ENCODE measurements around the gene LTBR. TPM values are rescaled to one million over a fixed set of nuclear protein-coding genes. Genes with fewer than 3 reads are reported as not detected.

The LTBR gene
- total RNA-seq, 1 experiment from 2014 or later = 16.5 TPM

- no peak for DNase-seq
- Histone ChIP-seq H3K36me3 (no peaks in the 10 kb centered on the region), H3K27ac (no peak overlapping the region), H3K9me3 (replicated peaks) (no peaks in the 10 kb centered on the region), H3K4me1 (peaks cover 23% of the 10 kb centered on the region), H3K4me3 (no peak overlapping the region), H3K27me3 (no peaks in the 10 kb centered on the region)
These were observed 13.9 kb upstream of the LTBR start for GRCh38 chr12:6369916-6370575.

DNA sequence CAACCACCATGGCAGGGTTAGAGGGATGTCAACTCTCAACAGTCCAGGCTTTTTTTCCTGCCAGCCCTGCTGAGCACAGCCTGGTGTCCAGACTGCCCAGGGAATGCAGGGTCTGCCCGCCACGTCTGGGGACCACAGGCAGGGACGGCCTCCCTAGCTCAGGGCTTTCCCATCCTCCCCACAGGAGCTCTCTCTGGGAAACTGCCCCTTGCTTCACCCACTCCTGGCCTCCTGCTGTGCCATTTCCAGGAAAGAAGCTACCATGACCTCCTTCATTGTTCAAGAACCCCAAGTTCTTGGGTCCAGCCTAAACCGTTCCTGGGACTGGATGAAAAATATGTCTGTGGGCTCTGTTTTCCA lies 13.4 kb upstream of the LTBR start:
- H3K27ac ChIP-seq = peak overlapping the region; percentile 23; the same call in 1 of the 2 replicates
- H3K9me3 ChIP-seq (replicated peaks) = no peaks in the 10 kb centered on the region

GRCh38 chr12:6370994-6371754 lies 12.8 kb upstream of the LTBR start:
- peak; percentile 87 to 88 for DNase-seq
- Histone ChIP-seq H3K27ac (peak overlapping the region; percentile 28; the same call in 1 of the 2 replicates), H3K9me3 (replicated peaks) (no peaks in the 10 kb centered on the region), H3K36me3 (no peaks in the 10 kb centered on the region), H3K4me1 (peaks cover 30% of the 10 kb centered on the region), H3K27me3 (no peaks in the 10 kb centered on the region), H3K4me3 (no peak overlapping the region)

More for the DNA sequence above, 13.4 kb upstream of the LTBR start:
- no peak for DNase-seq
- Histone ChIP-seq H3K36me3 (no peaks in the 10 kb centered on the region), H3K27me3 (no peaks in the 10 kb centered on the region), H3K4me3 (no peak overlapping the region), H3K4me1 (peaks cover 23% of the 10 kb centered on the region)

DNA sequence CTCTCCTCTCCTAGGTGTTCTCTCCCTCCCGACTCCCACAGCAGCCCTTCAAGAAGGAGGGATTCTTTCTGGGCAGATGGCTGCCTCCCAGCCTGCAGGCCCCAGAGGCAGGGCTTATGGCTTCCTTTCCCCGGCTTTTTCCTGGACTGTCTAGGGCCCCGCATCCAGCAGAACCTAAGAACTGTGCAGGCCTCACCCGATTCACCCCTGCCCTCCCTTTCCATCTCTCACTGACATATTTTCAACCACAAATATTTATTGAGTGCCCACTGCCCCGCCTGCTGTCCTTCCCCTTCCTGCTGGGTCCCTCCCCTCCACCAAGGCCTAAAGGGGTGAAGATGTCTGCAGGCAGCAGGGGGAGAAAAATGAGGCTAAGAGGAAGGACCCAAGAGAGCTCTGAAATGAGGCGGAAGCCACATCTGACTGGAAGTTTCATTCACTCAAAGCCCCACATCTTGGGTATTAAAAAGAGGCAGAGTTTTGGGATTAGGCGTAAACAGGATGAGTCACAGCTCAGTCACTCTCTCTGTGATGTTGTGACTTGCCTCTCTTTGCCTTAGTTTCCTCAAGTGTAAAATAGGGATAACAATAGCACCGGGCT lies 11.5 kb upstream of the LTBR start:
- no peaks in the 10 kb centered on the region for H3K9me3 ChIP-seq (replicated peaks)
- no peaks in the 10 kb centered on the region for H3K27me3 ChIP-seq
- H3K4me1 ChIP-seq = peaks cover 37% of the 10 kb centered on the region
- H3K4me3 ChIP-seq = no peak overlapping the region
- H3K36me3 ChIP-seq = no peaks in the 10 kb centered on the region
- H3K27ac ChIP-seq = peak overlapping the region; percentile 28; the same call in 1 of the 2 replicates
- DNase-seq = peak; percentile 86 to 89

- DNase-seq = no peak
- Histone ChIP-seq H3K9me3 (replicated peaks) (no peaks in the 10 kb centered on the region), H3K4me3 (no peak overlapping the region), H3K27ac (no peak overlapping the region), H3K4me1 (peaks cover 37% of the 10 kb centered on the region), H3K27me3 (no peaks in the 10 kb centered on the region), H3K36me3 (no peaks in the 10 kb centered on the region)
These were observed 10.8 kb upstream of the LTBR start for GRCh38 chr12:6373022-6373787.

DNA sequence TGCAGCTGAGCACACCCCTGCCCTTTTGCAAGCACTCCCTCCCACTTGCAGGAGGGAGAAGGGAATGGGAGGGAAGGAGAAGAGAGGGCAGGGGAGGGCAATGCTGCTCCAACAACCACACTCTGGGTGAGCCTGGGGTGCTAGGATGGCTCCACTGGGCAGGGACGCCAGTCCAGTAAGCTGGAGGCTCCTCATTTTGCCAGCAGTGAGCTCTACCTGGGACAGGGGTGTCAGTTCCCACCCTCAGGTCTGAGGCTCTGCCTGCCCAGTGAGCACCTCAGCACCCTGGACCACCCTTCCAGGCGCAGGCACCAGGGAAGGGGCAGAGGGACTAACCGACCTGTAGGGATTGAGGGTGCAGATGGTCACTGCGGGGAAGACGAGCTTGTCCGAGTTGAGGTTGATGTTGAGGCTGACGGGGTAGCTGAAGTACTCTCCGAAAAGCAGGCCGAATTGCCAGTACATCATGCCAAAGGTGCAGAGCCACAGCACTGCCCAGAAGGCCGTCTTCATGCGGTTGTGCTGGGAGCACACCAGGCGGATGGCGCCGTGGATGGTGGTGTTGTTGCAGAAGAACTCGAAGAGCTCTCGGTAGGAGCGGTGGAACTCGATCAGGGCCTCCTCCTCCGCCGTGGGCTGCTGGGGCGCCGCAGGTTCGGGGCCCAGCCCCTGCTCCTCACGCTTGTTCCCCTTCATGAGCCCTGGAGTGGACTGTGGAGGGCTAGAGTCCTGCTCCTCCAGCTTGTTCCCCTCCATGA lies 9.8 kb upstream of the LTBR start:
- Histone ChIP-seq H3K9me3 (replicated peaks) (no peaks in the 10 kb centered on the region), H3K4me1 (peaks cover 37% of the 10 kb centered on the region), H3K36me3 (no peaks in the 10 kb centered on the region), H3K27ac (no peak overlapping the region), H3K27me3 (no peaks in the 10 kb centered on the region), H3K4me3 (no peak overlapping the region)
- no peak for DNase-seq

DNA sequence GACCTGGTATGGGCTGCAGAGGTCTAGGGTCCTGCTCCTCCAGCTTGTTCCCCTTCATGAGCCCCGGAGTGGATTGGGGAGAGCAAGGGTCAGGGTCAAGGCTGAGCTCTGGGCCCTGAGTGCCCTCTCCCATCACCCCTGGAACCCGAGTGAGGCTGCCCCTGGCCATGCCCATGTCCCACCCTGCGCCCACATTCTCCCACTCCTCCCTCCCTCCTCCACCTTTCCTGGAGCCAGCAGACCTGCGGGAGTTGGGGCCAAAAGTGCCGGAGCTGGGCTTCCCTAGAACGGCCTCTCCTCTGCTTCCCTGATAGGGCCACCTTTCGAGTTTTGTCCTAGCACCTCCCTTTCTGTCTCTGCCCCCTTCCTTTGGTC lies 9.2 kb upstream of the LTBR start:
- Histone ChIP-seq H3K9me3 (replicated peaks) (no peaks in the 10 kb centered on the region), H3K36me3 (no peaks in the 10 kb centered on the region), H3K27me3 (no peaks in the 10 kb centered on the region), H3K27ac (no peak overlapping the region), H3K4me1 (peaks cover 37% of the 10 kb centered on the region), H3K4me3 (no peak overlapping the region)
- DNase-seq = no peak

DNA sequence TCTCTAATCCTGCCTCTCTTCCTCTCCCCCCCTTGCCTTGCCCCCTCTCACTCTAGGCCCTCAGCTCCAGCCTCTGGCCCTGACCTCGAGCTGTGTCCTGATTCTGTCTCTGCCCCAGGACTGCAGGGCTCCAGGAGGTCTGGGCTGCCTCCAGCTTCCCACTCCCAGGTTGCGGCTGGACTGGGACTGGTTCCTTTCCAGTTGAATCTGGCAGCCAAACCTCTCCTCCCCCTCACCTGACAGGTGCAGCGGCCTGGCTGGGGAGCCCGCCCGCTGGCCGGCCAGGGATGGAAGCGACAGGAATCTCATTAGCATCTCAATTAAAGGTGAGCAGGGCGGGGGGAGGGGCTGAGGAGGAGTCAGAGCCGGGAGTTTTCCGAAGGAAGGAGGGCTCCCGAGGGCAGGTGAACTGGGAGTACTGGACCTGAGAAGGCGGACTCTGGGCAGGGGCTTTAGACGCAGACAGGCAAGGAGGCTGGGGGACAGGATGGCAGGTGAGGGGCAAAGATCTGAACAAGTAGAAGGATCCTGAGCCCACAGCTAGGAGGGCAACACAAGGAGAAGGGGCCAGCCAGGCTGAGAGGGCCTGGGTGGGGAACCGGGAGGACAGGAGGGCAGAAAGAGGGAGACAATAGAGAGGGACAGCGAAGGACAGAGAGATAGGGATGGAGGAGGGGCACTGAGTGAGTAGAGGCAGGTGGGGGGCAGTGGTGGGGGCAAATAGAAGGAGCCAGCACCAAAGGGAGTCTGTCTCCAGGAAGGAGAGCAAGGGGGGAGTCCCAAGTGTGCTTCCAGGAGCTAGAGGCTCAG lies 8.5 kb upstream of the LTBR start, which contains the start of gene SCNN1A:
Gene SCNN1A, minus strand, starts transcription at position 295 of the 810 bp plus-strand sequence. CDS start 780 bp downstream, outside the sequence.
- DNase-seq = no peak
- H3K9me3 ChIP-seq (replicated peaks) = no peaks in the 10 kb centered on the region
- no peak within 1 kb of the TSS for H3K4me3 ChIP-seq
- no peak within 1 kb of the TSS for H3K27ac ChIP-seq
- H3K36me3 ChIP-seq = no peaks in the 10 kb centered on the region
- no peaks in the 10 kb centered on the region for H3K27me3 ChIP-seq
- H3K4me1 ChIP-seq = peaks cover 36% of the 10 kb centered on the region

DNA sequence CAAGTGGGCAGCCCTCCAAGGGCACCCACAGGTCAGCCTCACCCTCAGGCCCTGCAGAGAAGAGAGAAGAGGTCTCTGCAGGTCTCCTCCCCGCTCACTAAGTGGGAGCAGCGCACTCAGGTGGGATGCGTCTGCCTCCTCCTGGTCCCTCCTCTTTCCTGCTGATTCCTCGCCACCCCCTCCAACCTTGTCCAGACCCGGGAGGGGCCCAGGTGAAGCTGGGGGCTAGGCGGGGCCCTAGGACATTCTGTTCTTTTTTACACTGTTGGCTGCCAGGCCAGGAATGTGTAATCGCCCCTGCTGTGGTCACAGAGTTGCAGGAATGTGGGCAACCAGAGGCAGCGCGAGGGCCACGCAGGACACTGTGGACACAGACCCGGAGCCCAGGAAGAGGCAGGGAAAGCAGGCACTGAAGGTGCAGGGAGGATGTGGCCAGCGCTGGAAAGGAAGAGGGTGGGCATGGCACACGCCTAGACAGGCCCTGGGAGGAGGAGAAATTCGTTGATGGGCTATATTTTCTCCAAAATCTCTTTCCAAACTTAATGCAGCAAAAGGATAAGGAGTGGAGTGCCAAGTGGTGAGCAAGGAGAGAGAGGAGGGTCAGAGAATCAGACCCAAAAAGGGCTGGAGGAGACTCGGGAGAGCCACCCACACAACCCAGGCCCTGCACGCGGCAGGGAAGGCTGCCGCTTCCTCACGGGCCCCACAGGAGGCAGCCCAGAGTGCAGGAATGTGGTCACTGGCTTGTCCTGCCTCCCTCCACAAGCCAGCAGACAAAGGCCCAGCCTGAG lies 7.7 kb upstream of the LTBR start:
- Histone ChIP-seq H3K4me3 (no peak overlapping the region), H3K27me3 (no peaks in the 10 kb centered on the region; the same call in 1 of the 2 replicates), H3K4me1 (peaks cover 29% of the 10 kb centered on the region), H3K9me3 (replicated peaks) (no peaks in the 10 kb centered on the region), H3K27ac (no peak overlapping the region), H3K36me3 (no peaks in the 10 kb centered on the region)
- peak; percentile 46 to 59 for DNase-seq

DNA sequence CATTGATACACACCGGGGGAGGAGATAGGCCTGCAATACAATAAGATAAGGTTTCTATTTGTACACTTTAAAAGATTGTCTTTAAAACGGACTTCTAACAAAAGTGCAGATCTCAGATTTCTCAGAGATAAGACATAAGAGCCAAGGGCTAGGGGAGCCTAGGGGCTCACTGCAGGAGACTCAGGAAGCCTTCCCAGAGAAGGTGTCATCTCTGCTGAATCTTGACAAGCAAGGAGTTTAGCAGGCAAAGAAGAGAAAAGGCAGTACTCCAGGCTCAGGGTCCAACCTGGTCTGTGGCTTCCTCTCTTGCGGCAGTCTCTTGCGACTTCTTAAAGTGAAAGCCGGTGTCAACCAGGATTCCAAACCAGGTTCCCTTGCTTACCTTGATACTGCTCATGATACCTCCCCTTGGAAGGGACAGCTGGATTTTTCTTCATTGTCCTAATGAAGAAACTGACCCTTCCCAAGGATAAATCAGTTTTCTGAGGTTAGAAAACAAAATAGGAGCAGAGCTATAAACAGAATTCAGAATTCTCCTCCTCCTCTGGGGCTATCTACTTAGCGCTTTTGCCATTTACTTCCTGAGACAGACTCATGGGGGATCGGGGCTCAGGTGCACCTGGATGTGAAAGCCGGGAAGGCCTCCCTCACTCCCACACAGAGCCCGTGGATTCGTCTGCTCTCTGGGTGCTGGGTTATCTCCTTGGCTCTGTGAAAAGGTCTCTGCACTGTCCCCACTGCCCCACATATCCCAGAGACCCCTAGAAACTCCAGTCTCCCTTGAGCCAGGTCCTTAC lies 6.9 kb upstream of the LTBR start:
- no peaks in the 10 kb centered on the region for H3K9me3 ChIP-seq (replicated peaks)
- no peaks in the 10 kb centered on the region; the same call in 1 of the 2 replicates for H3K27me3 ChIP-seq
- no peak for DNase-seq
- peaks cover 23% of the 10 kb centered on the region for H3K4me1 ChIP-seq
- no peak overlapping the region for H3K27ac ChIP-seq
- H3K4me3 ChIP-seq = no peak overlapping the region
- H3K36me3 ChIP-seq = no peaks in the 10 kb centered on the region

- Histone ChIP-seq H3K27me3 (no peaks in the 10 kb centered on the region; the same call in 1 of the 2 replicates), H3K9me3 (replicated peaks) (no peaks in the 10 kb centered on the region), H3K27ac (no peak overlapping the region), H3K36me3 (no peaks in the 10 kb centered on the region), H3K4me1 (peaks cover 19% of the 10 kb centered on the region), H3K4me3 (no peak overlapping the region)
- DNase-seq = no peak
These were observed 6.3 kb upstream of the LTBR start for GRCh38 chr12:6377667-6377994.

GRCh38 chr12:6378709-6379472 lies 5.1 kb upstream of the LTBR start:
- no peak overlapping the region for H3K27ac ChIP-seq
- no peak overlapping the region for H3K4me3 ChIP-seq
- H3K9me3 ChIP-seq (replicated peaks) = no peaks in the 10 kb centered on the region
- peaks cover 14% of the 10 kb centered on the region for H3K4me1 ChIP-seq
- no peaks in the 10 kb centered on the region; the same call in 1 of the 2 replicates for H3K27me3 ChIP-seq
- H3K36me3 ChIP-seq = no peaks in the 10 kb centered on the region
- DNase-seq = no peak

Measured in SJCRH30 (cell line).